Testis (tissue), 2 donors: ENCODE measurements around the gene IL16.

ENCODE experiments used
- CTCF ChIP-seq, 3 experiments: fragments of 450-650 bp in 2 of 3; fragments of 200-600 bp in 1 of 3; sonication (generic) in 1 of 3; IDR thresholded peaks; one replicate each; pipeline ENCODE4 v1.5.1; 2016 to 2019; ENCODE audit warnings: antibody characterized with exemption in 3 of 3, mild to moderate bottlenecking in 2 of 3, moderate library complexity in 1 of 3
- POLR2A ChIP-seq: fragments of 450-650 bp; IDR thresholded peaks from one replicate; pipeline ENCODE4 v1.6.1; 2017; ENCODE audit warnings: antibody characterized with exemption, mild to moderate bottlenecking, moderate library complexity

GRCh38 chr15:81181220-81181619 lies 15.5 kb upstream of the IL16 start:
- TF ChIP-seq CTCF (IDR thresholded peaks at IDR 0.05), result no peak
- TF ChIP-seq POLR2A, result no peak
